22Rv1 (cell line): ENCODE measurements around the gene NBDY.
"Not testable (repeated sequence)": the region's sequence is repeated elsewhere in the genome, so short reads cannot be mapped to it uniquely, and the experiment has no call there.

Experiments used
- CTCF ChIP-seq: fragments of 450-650 bp; IDR thresholded peaks from 2 replicates; pipeline ENCODE4 v1.5.1; 2017; ENCODE audit warnings: mild to moderate bottlenecking
- ZFX ChIP-seq: fragments of 450-650 bp; IDR thresholded peaks from 2 replicates; pipeline ENCODE4 v1.6.1; 2017; ENCODE audit warnings: antibody characterized with exemption, borderline replicate concordance

- not testable (repeated sequence) for TF ChIP-seq CTCF, ZFX
Measured at GRCh38 chrX:56768120-56768660, 39.1 kb downstream of the NBDY start.
